GM12874 (cell line): Measurements from ENCODE around the gene RSRC1.

Source experiments
- CTCF ChIP-seq: IDR thresholded peaks from 2 replicates; pipeline ENCODE4 v1.5.1; 2011; ENCODE audit warnings: low read depth, mild to moderate bottlenecking, control low read depth, low read length, moderate library complexity; ENCODE audit not compliant: insufficient read depth

Gene RSRC1

GRCh38 chr3:158159714-158160113 is 49.8 kb downstream of the RSRC1 start:
- no peak for TF ChIP-seq CTCF

- TF ChIP-seq CTCF = no peak
These were observed 51.1 kb downstream of the RSRC1 start for GRCh38 chr3:158160958-158161357.

- TF ChIP-seq CTCF = no peak
These were observed 55.3 kb downstream of the RSRC1 start for GRCh38 chr3:158165141-158165655.

GRCh38 chr3:158165730-158166129 is 55.8 kb downstream of the RSRC1 start:
- TF ChIP-seq CTCF = no peak

GRCh38 chr3:158166223-158166622 is 56.3 kb downstream of the RSRC1 start:
- TF ChIP-seq CTCF = no peak

GRCh38 chr3:158167737-158168557 is 58.1 kb downstream of the RSRC1 start:
- TF ChIP-seq CTCF = no peak

- TF ChIP-seq CTCF = no peak
These were observed 59.2 kb downstream of the RSRC1 start for GRCh38 chr3:158169091-158169491.
